Measurements from ENCODE around the gene CFAP92.

GRCh38 chr3:128914966-128915645 is 78.8 kb downstream of the CFAP92 start:
- TF ChIP-seq, protein P1, sequence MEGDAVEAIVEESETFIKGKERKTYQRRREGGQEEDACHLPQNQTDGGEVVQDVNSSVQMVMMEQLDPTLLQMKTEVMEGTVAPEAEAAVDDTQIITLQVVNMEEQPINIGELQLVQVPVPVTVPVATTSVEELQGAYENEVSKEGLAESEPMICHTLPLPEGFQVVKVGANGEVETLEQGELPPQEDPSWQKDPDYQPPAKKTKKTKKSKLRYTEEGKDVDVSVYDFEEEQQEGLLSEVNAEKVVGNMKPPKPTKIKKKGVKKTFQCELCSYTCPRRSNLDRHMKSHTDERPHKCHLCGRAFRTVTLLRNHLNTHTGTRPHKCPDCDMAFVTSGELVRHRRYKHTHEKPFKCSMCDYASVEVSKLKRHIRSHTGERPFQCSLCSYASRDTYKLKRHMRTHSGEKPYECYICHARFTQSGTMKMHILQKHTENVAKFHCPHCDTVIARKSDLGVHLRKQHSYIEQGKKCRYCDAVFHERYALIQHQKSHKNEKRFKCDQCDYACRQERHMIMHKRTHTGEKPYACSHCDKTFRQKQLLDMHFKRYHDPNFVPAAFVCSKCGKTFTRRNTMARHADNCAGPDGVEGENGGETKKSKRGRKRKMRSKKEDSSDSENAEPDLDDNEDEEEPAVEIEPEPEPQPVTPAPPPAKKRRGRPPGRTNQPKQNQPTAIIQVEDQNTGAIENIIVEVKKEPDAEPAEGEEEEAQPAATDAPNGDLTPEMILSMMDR (tag by site-specific recombination; IDR thresholded peaks at IDR 0.05) = no peak
- TF ChIP-seq SCRT1 (tag by site-specific recombination; IDR thresholded peaks at IDR 0.05; ENCODE audit: borderline replicate concordance) = no peak
- TF ChIP-seq ZSCAN30 (tag by site-specific recombination; IDR thresholded peaks at IDR 0.05) = no peak
- no peak for TF ChIP-seq ZNF274 (IDR thresholded peaks at IDR 0.05; ENCODE audit: low read length)
- no peak for TF ChIP-seq ZNF274 (tag by site-specific recombination; IDR thresholded peaks at IDR 0.05; ENCODE audit: borderline replicate concordance)
- TF ChIP-seq GLIS2 (tag by site-specific recombination; IDR thresholded peaks at IDR 0.05) = no peak
- TF ChIP-seq ZNF266 (tag by site-specific recombination; IDR thresholded peaks at IDR 0.05; ENCODE audit: low read depth) = no peak
- no peak for TF ChIP-seq HOXA7 (CRISPR knock-in tag; IDR thresholded peaks at IDR 0.05; ENCODE audit: borderline replicate concordance)
- TF ChIP-seq ZNF175 (tag by site-specific recombination; IDR thresholded peaks at IDR 0.05) = no peak
- TF ChIP-seq YY1 (tag by site-specific recombination; IDR thresholded peaks at IDR 0.05) = no peak
- no peak for TF ChIP-seq PRDM4 (tag by site-specific recombination; IDR thresholded peaks at IDR 0.05)
- no peak for TF ChIP-seq ZNF530 (tag by site-specific recombination; IDR thresholded peaks at IDR 0.05; ENCODE audit: low read depth)
- no peak for TF ChIP-seq TCF7L2 (IDR thresholded peaks at IDR 0.05; ENCODE audit: borderline replicate concordance, low read depth, low read length)
- no peak for TF ChIP-seq ZNF792 (tag by site-specific recombination; IDR thresholded peaks at IDR 0.05)
- no peak for TF ChIP-seq ZNF121 (tag by site-specific recombination; IDR thresholded peaks at IDR 0.05)
